ENCODE results near the gene WDR35.
A peak's percentile ranks its signal among the peaks of the same experiment; 100 is the strongest.
"Not testable (repeated sequence)": the region's sequence is repeated elsewhere in the genome, so short reads cannot be mapped to it uniquely, and the experiment has no call there.

WDR35 gene

GRCh38 chr2:19890104-19890503, 99.8 kb downstream of the WDR35 start:
- DNase-seq, result no peak

DNA sequence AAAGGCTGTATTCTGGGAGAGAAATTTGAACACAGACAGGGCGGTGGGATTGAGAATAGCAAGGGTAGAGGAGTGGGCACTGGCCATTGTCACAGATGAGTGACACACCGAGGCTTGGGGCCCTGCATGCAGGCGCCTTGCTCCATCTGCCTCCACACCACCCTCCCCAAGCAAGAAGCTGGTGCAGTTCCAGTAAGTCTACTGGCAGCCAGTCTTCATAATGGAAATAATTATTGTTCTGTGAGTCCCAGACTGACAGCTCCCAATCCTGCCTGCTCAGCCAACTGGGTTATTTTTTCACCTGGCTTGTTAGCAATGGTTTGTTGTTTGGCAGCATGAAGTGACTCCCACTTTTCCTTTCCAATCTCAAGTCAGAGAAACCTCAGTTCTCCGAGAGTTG, 101.1 kb downstream of the WDR35 start:
- no peak for DNase-seq

DNA sequence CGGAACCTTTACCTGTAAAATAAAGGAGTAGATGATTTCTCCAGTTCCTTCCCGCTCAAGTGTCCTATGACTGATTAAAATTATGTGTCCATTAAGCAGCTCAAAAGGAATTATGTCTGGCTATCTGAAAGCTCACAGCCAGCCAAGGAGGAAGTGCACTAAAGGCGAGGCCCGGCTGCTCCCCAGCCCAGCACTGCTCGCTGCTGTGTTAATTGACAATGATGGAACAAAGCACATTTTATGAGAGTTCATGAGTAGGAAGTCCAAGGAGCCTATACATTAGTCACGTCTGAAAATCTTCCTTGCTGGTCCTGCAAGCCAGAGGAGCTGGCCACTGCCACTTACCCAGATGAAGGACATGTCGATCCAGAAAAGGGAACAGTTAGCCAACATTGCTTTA, 102.4 kb downstream of the WDR35 start:
- DNase-seq, result no peak

GRCh38 chr2:19886261-19886660, 103.6 kb downstream of the WDR35 start:
- no peak for DNase-seq

GRCh38 chr2:19885791-19886190, 104.1 kb downstream of the WDR35 start:
- DNase-seq, result no peak

DNA sequence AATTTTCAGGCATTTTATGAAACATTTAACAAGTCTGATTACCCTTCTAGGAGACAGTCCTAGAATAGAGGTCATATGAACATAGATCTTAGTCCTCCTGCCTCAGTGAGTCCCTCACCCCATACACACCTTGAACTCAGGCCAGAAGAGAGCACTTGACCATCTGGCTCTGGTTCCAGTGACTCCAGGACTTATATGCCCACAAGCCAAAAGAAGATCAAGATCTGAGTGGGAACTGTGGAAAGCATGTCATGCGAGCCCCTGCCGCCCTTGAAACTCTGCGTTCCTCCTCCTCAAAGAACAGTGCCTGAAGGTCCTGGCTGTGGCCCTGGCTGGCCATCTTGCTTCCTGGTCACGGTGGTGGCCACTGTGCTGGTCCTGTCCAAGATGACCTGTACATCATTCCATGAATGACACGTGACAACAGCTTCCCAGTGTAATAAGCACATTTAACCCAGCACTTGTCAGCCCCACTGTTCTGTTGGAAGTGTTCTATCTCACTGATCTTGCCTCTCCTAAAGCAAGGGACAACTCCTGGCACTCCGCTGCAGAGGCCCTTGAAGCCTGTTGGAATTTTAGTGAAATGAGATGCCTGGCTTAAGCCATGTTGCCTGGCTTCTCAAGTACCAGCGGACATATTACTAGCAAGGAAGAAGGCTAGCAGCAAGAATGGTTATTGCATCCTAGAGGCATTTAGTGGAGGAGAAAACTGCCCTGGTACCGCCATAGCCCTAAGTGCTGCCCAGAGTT, 105.8 kb downstream of the WDR35 start:
- DNase-seq, result no peak

DNA sequence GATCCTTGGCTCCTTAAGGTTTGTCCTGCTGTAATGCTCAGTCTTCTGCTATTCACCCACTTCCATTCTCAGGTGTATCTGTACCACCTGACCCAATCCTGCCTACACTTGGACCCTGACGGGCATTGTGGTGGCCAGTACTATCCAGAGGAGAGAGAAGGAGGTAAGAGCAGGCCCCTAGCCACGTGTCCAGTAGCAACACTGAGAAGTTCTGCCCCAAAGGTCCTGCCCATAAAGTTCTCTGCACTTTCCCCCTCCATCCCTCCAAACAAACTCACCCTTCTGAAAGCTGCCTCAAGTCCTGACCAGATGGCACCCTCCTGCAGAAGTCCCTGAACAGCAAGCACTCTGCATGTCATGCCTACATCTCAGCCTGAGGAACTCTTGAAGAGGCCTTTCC, 106.4 kb downstream of the WDR35 start:
- no peak for DNase-seq

DNA sequence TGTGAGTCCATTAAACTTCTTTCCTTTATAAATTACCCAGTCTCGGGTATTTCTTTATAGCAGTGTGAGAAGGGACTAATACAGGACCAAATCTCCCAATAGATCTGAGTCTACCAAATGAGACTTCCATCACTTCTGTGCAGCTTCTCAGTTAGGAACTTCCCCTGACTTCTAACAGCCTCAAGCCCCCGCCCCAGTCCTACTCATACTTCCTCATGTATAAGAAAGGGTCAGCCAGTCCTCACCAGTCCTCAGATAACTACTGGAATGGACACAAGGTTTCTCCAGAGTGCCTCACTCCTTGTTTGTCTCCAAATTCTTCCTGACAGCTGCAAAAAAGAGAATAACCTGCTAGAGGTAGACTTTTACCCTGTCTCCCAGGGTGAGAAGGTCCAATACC, 107.6 kb downstream of the WDR35 start:
- DNase-seq, result no peak

GRCh38 chr2:19881908-19882265, 108.0 kb downstream of the WDR35 start:
- no peak for DNase-seq

- DNase-seq, result no peak
Measured at GRCh38 chr2:19881221-19881907, 108.5 kb downstream of the WDR35 start.

DNA sequence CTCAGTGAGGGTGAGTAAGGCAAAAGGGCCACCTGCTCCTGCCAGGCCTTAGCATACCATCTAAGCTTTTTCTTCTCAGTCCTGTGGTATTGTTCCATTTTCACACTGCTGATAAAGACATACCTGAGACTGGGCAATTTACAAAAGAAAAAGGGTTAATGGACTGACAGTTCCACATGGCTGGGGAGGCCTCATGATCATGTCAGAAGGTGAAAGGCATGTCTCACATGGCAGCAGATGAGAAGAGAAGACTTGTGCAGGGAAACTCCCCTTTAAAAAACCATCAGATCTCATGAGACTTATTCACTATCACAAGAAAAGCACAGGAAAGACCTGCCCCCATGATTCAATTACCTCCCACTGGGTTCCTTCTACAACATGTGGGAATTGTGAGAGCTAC, 109.7 kb downstream of the WDR35 start:
- not testable (repeated sequence) for DNase-seq

DNA sequence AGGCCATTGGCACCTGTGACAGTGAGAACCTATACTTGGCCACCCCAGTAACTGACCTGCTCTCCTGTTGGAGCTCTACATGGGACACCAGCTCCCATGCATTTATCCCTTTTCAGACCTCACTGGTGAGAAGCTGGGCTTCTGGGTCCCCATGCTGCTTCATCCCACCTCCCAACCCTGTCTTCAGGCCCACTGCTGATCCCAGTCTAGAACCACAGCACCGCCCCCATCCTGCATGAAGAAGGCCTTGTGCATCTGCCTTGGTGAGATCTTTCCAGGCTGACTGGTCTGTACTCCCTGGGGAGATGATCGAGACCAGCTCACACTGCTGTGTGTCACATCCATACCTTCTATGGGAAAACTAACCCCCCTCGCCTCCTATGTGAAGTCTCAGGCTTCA, 110.8 kb downstream of the WDR35 start:
- DNase-seq, result no peak

GRCh38 chr2:19878268-19879046, 111.4 kb downstream of the WDR35 start:
- DNase-seq, result no peak

GRCh38 chr2:19876751-19877150, 113.2 kb downstream of the WDR35 start:
- no peak for DNase-seq

DNA sequence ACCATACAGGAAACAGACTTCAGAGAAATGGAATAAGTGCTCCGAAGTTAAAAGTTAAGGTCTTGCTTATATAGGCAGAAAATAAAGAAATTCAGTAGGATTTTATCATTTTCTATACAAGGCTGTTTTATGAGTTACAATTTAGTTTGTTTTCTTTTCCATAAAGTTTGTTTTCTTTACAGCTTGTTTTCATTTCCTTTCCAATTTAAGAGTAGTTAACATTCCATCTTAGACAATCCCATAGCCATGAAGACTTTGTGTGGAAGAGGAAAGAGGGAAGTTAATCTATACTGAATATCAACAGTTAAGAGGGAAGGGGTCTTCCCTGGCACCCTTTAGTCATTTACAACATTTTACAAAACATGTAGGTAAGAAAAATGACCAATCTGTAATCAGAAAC, 114.6 kb downstream of the WDR35 start:
- no peak for DNase-seq

- no peak for DNase-seq
Measured at GRCh38 chr2:19874726-19875125, 115.2 kb downstream of the WDR35 start.

DNA sequence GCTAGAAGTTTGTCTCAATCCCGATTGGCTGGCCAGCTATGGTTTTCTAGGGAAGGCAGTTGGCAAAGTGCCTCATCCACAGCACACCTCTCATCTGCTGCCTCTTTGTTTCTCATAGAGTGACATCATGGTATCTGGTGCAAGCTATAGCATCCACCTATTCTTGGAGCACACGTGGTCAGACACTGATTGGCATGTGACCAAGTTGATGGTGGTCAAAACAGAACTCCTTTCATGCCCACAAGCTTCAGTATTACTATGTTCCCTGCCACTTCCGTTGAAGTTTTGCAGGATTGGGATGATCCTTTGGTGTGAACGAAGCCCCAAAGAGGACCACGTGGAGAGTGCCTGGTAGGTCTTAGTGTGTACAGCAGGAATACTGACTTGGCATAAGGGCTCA, 116.9 kb downstream of the WDR35 start:
- DNase-seq, result no peak

DNA sequence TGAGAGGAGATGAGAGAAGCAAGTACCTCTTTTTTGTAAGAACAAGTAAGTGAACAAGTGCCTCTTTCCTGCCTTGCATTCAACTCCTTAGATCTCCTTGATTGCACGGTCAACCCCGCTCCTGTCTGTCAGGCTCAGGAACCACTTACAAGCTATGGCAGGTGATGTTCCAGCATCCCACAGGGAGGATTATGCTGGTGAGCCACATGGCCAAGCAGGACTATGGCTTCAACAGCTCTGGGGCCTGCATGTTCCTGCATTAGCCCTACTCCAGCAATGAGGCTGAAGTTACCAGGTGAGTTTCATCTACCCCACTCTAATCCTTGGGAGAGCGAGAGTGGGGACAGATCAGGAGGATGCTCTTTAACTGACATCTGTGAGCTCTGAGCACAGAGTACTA, 117.6 kb downstream of the WDR35 start:
- DNase-seq, result no peak

GRCh38 chr2:19871836-19872235, 118.1 kb downstream of the WDR35 start:
- DNase-seq, result no peak

- DNase-seq, result no peak
Measured at GRCh38 chr2:19870792-19871191, 119.1 kb downstream of the WDR35 start.

DNA sequence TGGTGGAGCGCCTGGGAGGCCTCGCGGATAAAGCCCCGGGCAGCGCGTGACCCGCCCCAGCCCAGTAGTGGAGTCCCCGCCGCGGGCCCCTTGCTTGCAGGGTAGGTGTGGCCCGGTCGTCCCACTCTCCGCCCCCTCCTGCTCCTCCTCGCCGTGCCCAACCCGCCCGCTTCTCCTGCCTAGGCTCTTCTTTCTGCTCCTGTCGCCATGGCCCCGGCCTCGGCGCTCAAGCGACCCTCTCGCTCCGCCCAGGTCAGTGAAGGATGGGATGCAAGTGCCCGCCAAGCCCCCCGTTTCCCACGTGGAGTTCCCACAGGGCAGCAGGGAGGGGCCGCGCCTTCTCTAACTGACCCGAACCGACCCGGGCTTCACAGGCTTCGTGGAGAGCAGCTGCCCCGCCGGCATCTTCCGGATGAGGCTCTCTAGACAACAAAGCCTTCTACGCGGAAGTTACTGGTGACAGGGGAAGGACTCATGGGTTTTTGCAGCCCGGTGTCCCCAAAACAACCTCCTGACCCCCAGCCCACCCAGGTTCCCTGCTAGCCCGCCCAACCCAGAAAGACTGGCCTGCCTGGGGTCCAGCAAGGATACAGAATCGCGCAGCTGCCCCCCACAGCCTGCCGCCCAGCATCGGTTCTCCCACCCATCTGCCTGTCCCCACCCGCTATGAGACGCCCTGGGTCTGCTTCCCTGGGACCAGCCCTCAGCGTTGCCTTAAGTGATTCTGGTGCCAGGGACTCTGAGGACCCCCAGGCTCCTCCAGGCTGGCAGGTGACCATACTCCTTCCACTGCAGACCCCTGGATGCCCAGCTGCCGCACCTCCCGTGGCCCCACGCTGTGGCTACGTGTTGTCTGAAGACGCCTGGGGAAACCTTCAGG, 121.0 kb downstream of the WDR35 start:
- peak; percentile 58 for DNase-seq

- no peak for DNase-seq
Measured at GRCh38 chr2:19868224-19868623, 121.7 kb downstream of the WDR35 start.

DNA sequence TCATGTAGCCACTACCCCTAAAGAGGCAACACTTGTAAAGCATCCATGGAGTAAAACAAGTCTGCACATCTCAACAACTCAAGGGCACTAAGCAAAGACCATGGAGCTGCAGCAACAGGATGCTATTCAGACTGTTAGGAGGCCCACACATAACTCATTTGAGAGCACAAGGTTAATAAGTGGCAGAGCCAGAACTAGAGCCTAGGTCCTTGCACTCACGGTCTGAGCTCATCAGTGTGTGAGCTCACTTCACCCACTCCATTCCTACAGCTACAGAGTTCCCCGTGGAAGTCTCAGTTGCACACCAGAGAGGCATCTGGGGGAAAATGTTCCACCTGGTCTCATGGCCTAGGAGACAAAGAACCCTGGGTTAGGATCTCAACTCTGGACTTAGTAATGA, 123.1 kb downstream of the WDR35 start:
- DNase-seq, result no peak
